GM12878 (cell line): ENCODE measurements around the gene RENBP. TPM values are rescaled to one million over a fixed set of nuclear protein-coding genes. Genes with fewer than 3 reads are reported as not detected.
A peak's percentile ranks its signal among the peaks of the same experiment; 100 is the strongest.

Experiments
- CBX5 ChIP-seq: sonication (generic); IDR thresholded peaks from 2 replicates; pipeline ENCODE4 v1.6.1; 2016; ENCODE audit warnings: low read depth, moderate library complexity, mild to moderate bottlenecking, inconsistent platforms
- CUX1 ChIP-seq: IDR thresholded peaks from 2 replicates; pipeline ENCODE4 v1.6.1; 2012; ENCODE audit warnings: improper control_type of control experiment, low read depth, low read length; ENCODE audit not compliant: insufficient replicate concordance
- IRF4 ChIP-seq: IDR thresholded peaks from 2 replicates; pipeline ENCODE4 v1.6.1; 2011; ENCODE audit warnings: low read depth, low read length
- POLR2A ChIP-seq: IDR thresholded peaks from 2 replicates; pipeline ENCODE4 v1.6.1; 2011; ENCODE audit warnings: low read depth, mild to moderate bottlenecking, low read length
- SP1 ChIP-seq: IDR thresholded peaks from one replicate; pipeline ENCODE4 v1.6.1; 2011; ENCODE audit warnings: low read depth, low read length
- TBL1XR1 ChIP-seq: IDR thresholded peaks from 2 replicates; pipeline ENCODE4 v1.6.1; 2012; ENCODE audit warnings: low read depth, low read length, improper control_type of control experiment
- ZZZ3 ChIP-seq: IDR thresholded peaks from 2 replicates; pipeline ENCODE4 v1.6.1; 2011; ENCODE audit warnings: low read depth; ENCODE audit not compliant: control insufficient read depth, insufficient read length
- polyA plus RNA-seq, 11 experiments: library from polyadenylated mRNA; depleted of rRNA in 4 of 11; unstranded in 6 of 11; stranded (reverse) in 5 of 11; fragments of >200 nt; fragmentation: Nextera tagmentation in 4 of 11; fragmentation: Illumina TruSeq in 1 of 11; extraction: Ambion mirVana in 4 of 11; extraction: Trizol in 1 of 11; gene quantifications; 1 replicate in 1 of 11; 2 replicates in 10 of 11; pipeline versions ENCODE4 v1.2.1 to v1.2.3, GENCODE V29; 2011 to 2016; ENCODE audit warnings: inconsistent platforms in 2 of 11, missing spikeins in 2 of 11, low read depth in 1 of 11
- total RNA-seq, 4 experiments: library from RNA; depleted of rRNA in 3 of 4; stranded (reverse); fragments of >200 nt in 3 of 4; fragmentation: Illumina TruSeq in 1 of 4; extraction: Trizol in 1 of 4; gene quantifications; 2 replicates each; pipeline versions ENCODE4 v1.2.1 to v1.2.3, GENCODE V29; 2013 to 2021

RENBP gene
- total and polyA plus RNA-seq, 10 of the 15 experiments (the other 5 are each of a cell fraction or from before 2014, with no cell fraction given): 0.36 to 4.9 (median 1.8) TPM; not detected in 3

GRCh38 chrX:153926552-153926857, 17.9 kb downstream of the RENBP start (continued):
- no peak for TF ChIP-seq CUX1
- no peak for TF ChIP-seq ZZZ3
- no peak for TF ChIP-seq CBX5
- TF ChIP-seq IRF4: 0 out of 2 replicates have a peak, but pooled peaks have one; percentile 16
- TF ChIP-seq TBL1XR1: no peak
- peak; percentile 46 for TF ChIP-seq SP1
- peak; percentile 92 for TF ChIP-seq POLR2A
